Trophoblast cell (in vitro differentiated cells and primary cell): ENCODE measurements around the gene SP6.

ENCODE experiments used
- DNase-seq, 2 donors: peaks; one replicate each; pipeline ENCODE4 v3.0.0-alpha.2; 2016
- H2AFZ ChIP-seq: 2 replicates; pipeline ENCODE4 v1.6.1; 2013; ENCODE audit warnings: low read length, moderate library complexity, mild to moderate bottlenecking; ENCODE audit not compliant: insufficient read depth, poor library complexity
- H2AK5ac ChIP-seq: 2 replicates; pipeline ENCODE4 v1.6.1; 2013; ENCODE audit warnings: mild to moderate bottlenecking, low read length
- H2BK120ac ChIP-seq: 2 replicates; pipeline ENCODE4 v1.6.1; 2013; ENCODE audit warnings: low read length, mild to moderate bottlenecking, moderate library complexity; ENCODE audit not compliant: insufficient read depth, poor library complexity
- H2BK12ac ChIP-seq: 2 replicates; pipeline ENCODE4 v1.6.1; 2013; ENCODE audit warnings: mild to moderate bottlenecking, low read length, moderate library complexity
- H2BK5ac ChIP-seq: 2 replicates; pipeline ENCODE4 v1.6.1; 2013; ENCODE audit warnings: low read length, low read depth, moderate library complexity, mild to moderate bottlenecking; ENCODE audit not compliant: poor library complexity
- H3K14ac ChIP-seq: 2 replicates; pipeline ENCODE4 v1.6.1; 2013; ENCODE audit warnings: mild to moderate bottlenecking, low read length
- H3K18ac ChIP-seq: 2 replicates; pipeline ENCODE4 v1.6.1; 2013; ENCODE audit warnings: mild to moderate bottlenecking, low read length
- H3K23ac ChIP-seq: 2 replicates; pipeline ENCODE4 v1.6.1; 2013; ENCODE audit warnings: low read length
- H3K27ac ChIP-seq: 2 replicates; pipeline ENCODE4 v1.5.1; 2013; ENCODE audit warnings: low read depth, mild to moderate bottlenecking, inconsistent platforms, low read length, moderate library complexity
- H3K27me3 ChIP-seq: 2 replicates; pipeline ENCODE4 v1.6.1; 2013; ENCODE audit warnings: inconsistent platforms, mild to moderate bottlenecking, low read length, moderate library complexity; ENCODE audit not compliant: insufficient read depth
- H3K36me3 ChIP-seq, 2 experiments: 1 replicate in 1 of 2; 2 replicates in 1 of 2; pipeline ENCODE4 v1.6.1; 2013; ENCODE audit warnings: low read length in 2 of 2, mild to moderate bottlenecking in 2 of 2, moderate library complexity in 1 of 2; ENCODE audit not compliant: insufficient read depth in 2 of 2, control insufficient read depth in 1 of 2
- H3K4ac ChIP-seq: 2 replicates; pipeline ENCODE4 v1.6.1; 2013; ENCODE audit warnings: low read depth, mild to moderate bottlenecking, low read length, moderate library complexity
- H3K4me1 ChIP-seq, 2 experiments: 1 replicate in 1 of 2; 2 replicates in 1 of 2; pipeline ENCODE4 v1.6.1; 2013; ENCODE audit warnings: low read length in 2 of 2, mild to moderate bottlenecking in 2 of 2, moderate library complexity in 1 of 2; ENCODE audit not compliant: insufficient read depth in 2 of 2, control insufficient read depth in 1 of 2
- H3K4me2 ChIP-seq: 2 replicates; pipeline ENCODE4 v1.6.1; 2013; ENCODE audit warnings: inconsistent platforms, mild to moderate bottlenecking, low read length, moderate library complexity
- H3K4me3 ChIP-seq: 2 replicates; pipeline ENCODE4 v1.5.1; 2013; ENCODE audit warnings: mild to moderate bottlenecking, low read depth, low read length, inconsistent platforms
- H3K79me1 ChIP-seq: one replicate; pipeline ENCODE4 v1.6.1; 2013; ENCODE audit warnings: low read length
- H3K79me2 ChIP-seq: 2 replicates; pipeline ENCODE4 v1.6.1; 2013; ENCODE audit warnings: low read length, mild to moderate bottlenecking; ENCODE audit not compliant: control insufficient read depth, insufficient read depth, poor library complexity
- H3K9ac ChIP-seq: 2 replicates; pipeline ENCODE4 v1.6.1; 2013; ENCODE audit warnings: mild to moderate bottlenecking, low read length
- H3K9me3 ChIP-seq: 2 replicates; pipeline ENCODE4 v1.6.1; 2013; ENCODE audit warnings: low read depth, mild to moderate bottlenecking, control low read depth, inconsistent platforms, low read length; ENCODE audit not compliant: insufficient read depth
- H4K12ac ChIP-seq: 2 replicates; pipeline ENCODE4 v1.6.1; 2013; ENCODE audit warnings: low read depth, mild to moderate bottlenecking, low read length, moderate library complexity
- H4K8ac ChIP-seq: 2 replicates; pipeline ENCODE4 v1.6.1; 2013; ENCODE audit warnings: low read depth, mild to moderate bottlenecking, low read length, moderate library complexity
- H4K91ac ChIP-seq: one replicate; pipeline ENCODE4 v1.6.1; 2013; ENCODE audit warnings: low read depth, mild to moderate bottlenecking, low read length, moderate library complexity
- whole genome bisulfite sequencing: extraction: QIAGEN DNeasy Blood & Tissue Kit; methylation state at CpG from one replicate; pipeline ENCODE4 v1.1.7; 2013; ENCODE audit warnings: missing lambda C conversion rate; ENCODE audit not compliant: insufficient read length, insufficient coverage; ENCODE audit errors: extremely low coverage; 5-methylcytosine and 5-hydroxymethylcytosine counted together

Gene SP6

DNA sequence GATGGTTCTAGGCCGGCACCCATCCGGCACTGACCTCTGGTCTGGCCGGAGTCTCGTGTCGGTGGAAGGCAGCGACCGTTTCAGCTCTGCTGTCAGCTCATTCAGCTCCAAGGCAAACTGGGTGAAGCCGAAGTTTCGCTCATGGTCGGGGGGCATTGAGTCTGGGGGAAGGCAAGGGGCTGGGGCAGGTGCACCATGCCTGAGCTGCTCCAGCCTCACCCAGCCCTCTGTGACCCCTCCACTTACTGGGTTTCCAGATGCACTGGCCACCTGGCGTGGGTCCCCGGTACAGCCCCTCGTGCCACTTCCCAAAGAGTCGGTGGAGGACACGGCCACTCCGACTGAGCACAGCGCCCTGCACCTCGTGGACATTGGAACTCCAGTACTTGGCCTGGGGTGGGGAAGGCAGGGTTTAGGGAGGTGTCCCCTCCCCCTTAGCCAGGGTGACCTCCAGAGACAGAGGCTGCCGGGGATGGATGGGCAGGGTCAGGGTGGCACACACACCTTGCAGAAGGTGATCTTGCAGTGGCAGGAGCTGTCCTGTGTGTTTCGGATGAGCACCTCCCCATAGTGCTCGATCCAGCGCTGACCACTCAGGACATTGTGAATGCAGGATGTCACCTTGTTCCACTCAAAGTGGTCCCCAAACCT, 42.0 kb downstream of the SP6 start:
- Histone ChIP-seq H4K8ac (no peak overlapping the region), H3K4me2 (no peak overlapping the region), H4K12ac (no peak overlapping the region), H3K79me1 (peaks cover 4% of the 10 kb centered on the region), H2BK5ac (no peak overlapping the region), H3K23ac (no peak overlapping the region), H3K18ac (no peak overlapping the region), H2BK12ac (no peak overlapping the region), H3K9ac (no peak overlapping the region), H3K9me3 (no peaks in the 10 kb centered on the region), H4K91ac (no peak overlapping the region), H3K4me3 (no peak overlapping the region), H3K4ac (no peak overlapping the region), H2BK120ac (no peak overlapping the region), H2AFZ (no peak overlapping the region), H3K14ac (peak overlapping the region; percentile 9), H3K27ac (no peak overlapping the region), H3K36me3 (peaks cover 35 to 38% of the 10 kb centered on the region in 2 experiments), H3K27me3 (no peaks in the 10 kb centered on the region), H3K79me2 (no peaks in the 10 kb centered on the region), H2AK5ac (peak overlapping the region; percentile 18), H3K4me1 (peaks cover 13 to 21% of the 10 kb centered on the region in 2 experiments)
- DNase-seq = no peak
- no CpG with 5 or more reads among the region's 22 CpGs for WGBS

DNA sequence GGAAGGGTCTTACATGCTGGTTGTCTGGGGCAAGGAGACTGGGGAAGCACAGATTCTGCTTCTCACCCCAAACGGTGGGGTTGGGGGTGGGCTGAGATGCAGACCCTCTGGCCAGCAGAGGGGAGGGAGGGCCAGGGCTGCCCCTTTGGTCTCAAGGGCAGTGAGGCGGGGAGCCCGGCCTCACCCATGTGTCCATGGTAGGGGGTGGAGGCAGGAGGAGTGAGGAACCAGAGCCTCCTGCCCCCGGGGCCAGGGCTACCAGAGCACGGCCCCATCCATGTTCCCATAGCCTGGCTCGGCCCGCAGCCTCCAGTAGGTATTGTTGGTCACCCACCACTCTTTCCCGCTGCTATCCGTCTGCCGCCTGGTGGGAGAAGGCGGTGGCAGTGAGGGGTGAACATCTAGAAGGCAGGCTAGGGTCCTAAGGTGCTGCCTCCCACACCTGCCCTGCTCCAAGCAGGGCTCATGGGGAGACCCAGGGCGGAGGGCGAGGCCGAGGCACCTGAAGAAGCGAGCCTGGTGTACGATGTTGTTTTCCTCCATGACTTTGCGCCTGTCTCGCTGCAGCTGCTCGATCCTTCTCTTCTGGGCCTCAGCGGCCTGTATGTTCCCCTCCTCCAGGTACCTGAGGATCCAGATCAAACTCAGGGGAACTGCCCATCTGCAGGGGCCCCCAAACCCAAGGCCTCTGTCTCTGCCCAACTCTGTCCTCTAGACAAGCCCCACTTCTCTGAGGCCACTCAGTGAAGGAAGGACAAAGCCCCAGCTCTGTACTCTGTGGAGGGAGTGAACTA, 42.7 kb downstream of the SP6 start:
- no peak for DNase-seq
- no peak overlapping the region for H4K8ac ChIP-seq
- H3K27me3 ChIP-seq = no peaks in the 10 kb centered on the region
- no peak overlapping the region for H3K9ac ChIP-seq
- H3K4me1 ChIP-seq = peaks cover 13 to 21% of the 10 kb centered on the region in 2 experiments
- H3K4me3 ChIP-seq = no peak overlapping the region
- H2AFZ ChIP-seq = no peak overlapping the region
- no peak overlapping the region for H2BK12ac ChIP-seq
- WGBS = no CpG with 5 or more reads among the region's 20 CpGs
- peaks cover 4% of the 10 kb centered on the region for H3K79me1 ChIP-seq
- H3K9me3 ChIP-seq = no peaks in the 10 kb centered on the region
- no peak overlapping the region for H3K23ac ChIP-seq
- H3K27ac ChIP-seq = no peak overlapping the region
- no peak overlapping the region for H3K4me2 ChIP-seq
- H2BK5ac ChIP-seq = no peak overlapping the region
- no peak overlapping the region for H3K18ac ChIP-seq
- H4K12ac ChIP-seq = no peak overlapping the region
- no peak overlapping the region for H3K4ac ChIP-seq
- H3K14ac ChIP-seq = no peak overlapping the region
- H3K36me3 ChIP-seq = peaks cover 30 to 32% of the 10 kb centered on the region in 2 experiments
- H3K79me2 ChIP-seq = no peaks in the 10 kb centered on the region
- H2AK5ac ChIP-seq = peak overlapping the region; percentile 44
- H2BK120ac ChIP-seq = no peak overlapping the region
- H4K91ac ChIP-seq = no peak overlapping the region

DNA sequence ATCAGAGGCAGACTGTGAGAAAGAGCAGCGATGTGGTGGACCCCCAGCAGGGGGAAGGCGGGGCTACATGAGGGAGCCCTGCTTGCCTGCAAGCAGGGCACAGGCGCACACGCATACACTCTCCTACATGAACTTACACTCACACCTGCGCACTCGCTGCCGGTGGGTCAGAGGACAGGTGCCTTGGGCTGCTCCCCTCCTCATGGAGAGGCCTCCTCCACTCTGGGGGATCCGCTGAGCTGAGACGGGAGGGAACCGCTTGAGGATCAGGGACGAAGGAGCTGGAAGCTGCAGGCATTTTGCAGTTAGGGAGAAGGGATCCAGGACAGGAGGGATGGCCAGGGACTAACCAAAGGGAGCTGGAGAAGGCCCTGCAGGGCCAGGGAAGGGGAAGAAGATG, 43.5 kb downstream of the SP6 start:
- Histone ChIP-seq H2BK120ac (no peak overlapping the region), H4K12ac (no peak overlapping the region), H2BK12ac (no peak overlapping the region), H2BK5ac (no peak overlapping the region), H3K9ac (no peak overlapping the region), H3K9me3 (no peaks in the 10 kb centered on the region), H3K27me3 (no peaks in the 10 kb centered on the region), H3K79me2 (no peaks in the 10 kb centered on the region), H3K23ac (no peak overlapping the region), H3K4me2 (no peak overlapping the region), H3K27ac (no peak overlapping the region), H2AK5ac (no peak overlapping the region), H3K18ac (no peak overlapping the region), H3K14ac (no peak overlapping the region), H4K91ac (no peak overlapping the region), H4K8ac (no peak overlapping the region), H2AFZ (no peak overlapping the region), H3K4ac (no peak overlapping the region), H3K4me3 (no peak overlapping the region), H3K4me1 (peaks cover 13 to 21% of the 10 kb centered on the region in 2 experiments), H3K36me3 (peaks cover 25 to 26% of the 10 kb centered on the region in 2 experiments), H3K79me1 (peaks cover 4% of the 10 kb centered on the region)
- no CpG with 5 or more reads among the region's 11 CpGs for WGBS
- no peak for DNase-seq

DNA sequence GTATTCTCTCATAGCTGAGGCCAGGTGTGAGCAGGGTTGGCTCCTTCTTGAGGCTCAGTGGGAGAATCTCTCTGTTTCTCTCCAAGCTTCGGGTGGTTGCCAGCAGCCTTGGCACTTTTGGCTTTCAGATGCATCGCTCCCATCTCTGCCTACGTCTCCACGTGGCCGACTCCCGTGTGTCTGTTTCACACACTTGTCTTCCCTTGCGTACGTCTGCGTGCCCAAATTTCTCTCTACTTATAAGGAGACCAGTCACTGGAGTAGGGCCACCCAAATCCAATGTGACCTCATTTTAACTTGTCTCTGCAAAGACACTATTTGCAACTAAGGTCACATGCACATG, 44.1 kb downstream of the SP6 start:
- Histone ChIP-seq H2AFZ (no peak overlapping the region), H3K18ac (no peak overlapping the region), H3K4me2 (no peak overlapping the region), H3K79me1 (peaks cover 4% of the 10 kb centered on the region), H3K9ac (no peak overlapping the region), H2BK12ac (no peak overlapping the region), H4K8ac (no peak overlapping the region), H3K4ac (no peak overlapping the region), H3K27me3 (no peaks in the 10 kb centered on the region), H3K23ac (no peak overlapping the region), H3K4me1 (peaks cover 13 to 21% of the 10 kb centered on the region in 2 experiments), H2BK120ac (no peak overlapping the region), H4K12ac (no peak overlapping the region), H2BK5ac (no peak overlapping the region), H3K4me3 (no peak overlapping the region), H3K9me3 (no peaks in the 10 kb centered on the region), H3K36me3 (peaks cover 22 to 26% of the 10 kb centered on the region in 2 experiments), H4K91ac (no peak overlapping the region), H3K27ac (no peak overlapping the region), H3K14ac (no peak overlapping the region), H2AK5ac (no peak overlapping the region), H3K79me2 (no peaks in the 10 kb centered on the region)
- WGBS = no CpG with 5 or more reads among the region's 9 CpGs
- no peak for DNase-seq
